Fibroblast of villous mesenchyme (primary cell): Measurements from ENCODE around the gene ADAM19. TPM values are rescaled to one million over a fixed set of nuclear protein-coding genes. Genes with fewer than 3 reads are reported as not detected.

ENCODE experiments used
- DNase-seq: peaks from one replicate; pipeline ENCODE4 v3.0.0-alpha.2; 2010; ENCODE audit warnings: low read depth
- H3K4me3 ChIP-seq: 2 replicates; pipeline ENCODE4 v1.5.1; 2011; ENCODE audit warnings: low read depth, mild to moderate bottlenecking, low read length
- CTCF ChIP-seq: IDR thresholded peaks from 2 replicates; pipeline ENCODE4 v1.5.1; 2012; ENCODE audit warnings: low read depth, mild to moderate bottlenecking, low read length; ENCODE audit not compliant: insufficient read depth
- total RNA-seq: library from RNA; depleted of rRNA; stranded (reverse); fragments of >200 nt; gene quantifications from 2 replicates; pipeline ENCODE4 v1.2.3, GENCODE V29; 2012

Gene ADAM19
- total RNA-seq, 1 donor: 89.8 TPM

DNA sequence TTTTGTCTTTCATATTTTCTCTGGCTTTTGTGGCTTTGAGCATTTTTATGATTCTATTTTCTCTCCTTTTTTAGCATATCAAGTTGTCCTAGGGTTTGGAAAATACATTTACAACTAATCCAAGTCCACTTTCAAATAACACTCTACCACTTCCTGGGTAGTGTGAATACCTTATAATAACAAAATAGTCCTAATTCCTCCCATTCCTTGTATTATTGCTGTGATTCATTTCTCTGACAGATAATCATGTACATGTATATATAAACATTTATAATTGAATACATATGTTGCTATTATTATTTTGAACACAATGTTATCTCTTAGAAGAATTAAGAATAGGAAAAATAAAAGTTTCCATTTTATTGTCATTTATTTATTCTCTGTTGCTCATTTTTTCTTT, 14.9 kb upstream of the ADAM19 start:
- DNase-seq: no peak
- no peak for TF ChIP-seq CTCF
- H3K4me3 ChIP-seq: no peak overlapping the region

DNA sequence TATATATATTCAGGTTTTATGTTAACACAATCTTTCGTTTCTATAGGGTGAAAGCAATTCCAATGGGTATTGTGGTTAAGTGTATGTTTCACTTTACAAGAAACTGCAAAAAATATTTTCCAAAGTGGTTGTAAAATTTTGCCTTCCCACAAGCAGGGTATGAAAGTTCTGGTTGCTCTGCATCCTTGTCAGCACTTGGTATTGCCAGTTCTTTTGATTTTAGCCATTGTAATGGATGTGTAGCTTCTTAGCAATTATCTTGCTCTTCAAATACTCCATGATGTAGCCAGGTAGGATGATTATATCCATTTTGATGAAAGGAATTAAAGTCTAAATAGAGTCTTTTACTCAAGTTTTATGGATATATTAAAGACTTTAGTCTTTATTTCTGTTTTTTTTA, 9.1 kb upstream of the ADAM19 start:
- no peak for TF ChIP-seq CTCF
- DNase-seq: no peak
- no peak overlapping the region for H3K4me3 ChIP-seq

- no peak for DNase-seq
- TF ChIP-seq CTCF: no peak
- H3K4me3 ChIP-seq: no peak overlapping the region
These were observed 7.4 kb upstream of the ADAM19 start for GRCh38 chr5:157582731-157583620.

- H3K4me3 ChIP-seq: no peak overlapping the region
- TF ChIP-seq CTCF: no peak
- DNase-seq: no peak
These were observed 6.3 kb upstream of the ADAM19 start for GRCh38 chr5:157581901-157582300.

GRCh38 chr5:157578079-157578780, 2.7 kb upstream of the ADAM19 start:
- no peak for TF ChIP-seq CTCF
- DNase-seq: no peak
- no peak overlapping the region for H3K4me3 ChIP-seq

DNA sequence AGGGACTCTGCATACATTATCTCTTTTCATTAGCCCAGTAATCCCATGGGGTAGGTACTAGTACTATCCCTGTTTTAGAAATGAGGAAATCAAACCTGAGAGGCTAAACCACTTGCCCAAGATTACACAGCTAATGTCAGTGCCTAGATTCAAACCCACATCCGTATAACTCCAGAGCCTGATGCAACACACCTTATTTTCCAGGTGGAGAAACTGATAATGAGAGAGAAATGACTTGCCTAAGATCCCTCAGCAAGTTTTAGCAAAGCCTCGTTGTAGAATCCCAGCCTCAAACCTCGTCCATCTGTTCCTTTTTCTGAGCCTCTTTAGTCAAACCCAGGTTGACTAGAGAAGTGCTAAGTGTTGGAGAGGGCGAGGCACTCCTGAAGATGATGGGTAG, 1.1 kb upstream of the ADAM19 start:
- H3K4me3 ChIP-seq: no peak overlapping the region
- DNase-seq: no peak
- no peak for TF ChIP-seq CTCF
